ENCODE results near the gene SRP68.
A peak's percentile ranks its signal among the peaks of the same experiment; 100 is the strongest.
"Not testable (repeated sequence)": the region's sequence is repeated elsewhere in the genome, so short reads cannot be mapped to it uniquely, and the experiment has no call there.

The SRP68 gene

GRCh38 chr17:76089680-76090516 is 17.6 kb upstream of the SRP68 start:
- DNase-seq (ENCODE audit: low read depth, low spot score), result no peak

- DNase-seq (ENCODE audit: low read depth, low spot score), result no peak
Measured at GRCh38 chr17:76088868-76089576, 16.7 kb upstream of the SRP68 start.

DNA sequence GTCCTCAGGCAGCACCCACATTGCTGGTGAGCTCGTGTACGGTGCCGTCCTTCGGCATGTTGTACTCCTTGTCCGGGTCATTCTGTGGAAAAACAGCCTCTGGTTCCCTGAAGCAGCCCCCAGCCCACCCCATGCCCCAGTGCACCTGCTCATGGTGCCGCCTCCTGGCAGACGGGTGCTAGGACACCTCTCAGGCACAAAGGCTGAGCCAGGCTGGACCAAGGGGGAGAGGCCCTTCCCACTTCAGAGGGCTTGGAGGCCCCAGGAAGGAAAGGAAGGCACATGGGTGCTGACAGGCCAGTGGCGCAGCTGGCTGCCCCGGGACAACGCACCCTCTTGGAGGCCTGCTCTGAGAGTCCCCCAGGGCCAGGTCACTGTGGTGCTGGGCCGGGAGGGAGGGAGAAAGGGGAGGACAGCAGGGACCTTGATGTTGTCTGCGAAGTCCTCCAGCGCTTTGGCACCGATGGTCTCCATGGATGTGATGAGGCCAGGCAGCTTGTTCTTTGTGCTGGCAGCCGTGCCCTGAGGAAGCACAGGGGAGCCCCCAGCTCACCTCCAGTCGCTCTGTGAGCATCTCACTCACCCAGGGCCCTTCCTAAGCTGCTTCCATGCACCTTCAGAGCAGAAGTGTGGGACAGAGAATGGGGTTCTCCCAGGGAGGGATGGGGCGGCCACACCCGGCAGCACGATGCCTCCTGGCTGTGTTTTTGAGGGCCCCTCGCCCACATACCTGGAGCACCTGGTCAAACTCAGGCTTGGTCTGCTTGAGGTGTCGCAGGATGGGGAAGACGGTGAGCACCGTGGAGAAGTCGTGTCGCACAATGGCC is 15.9 kb upstream of the SRP68 start:
- DNase-seq (ENCODE audit: low read depth, low spot score), result no peak

- no peak for DNase-seq (ENCODE audit: low read depth, low spot score)
Measured at GRCh38 chr17:76087531-76087930, 15.2 kb upstream of the SRP68 start.

DNA sequence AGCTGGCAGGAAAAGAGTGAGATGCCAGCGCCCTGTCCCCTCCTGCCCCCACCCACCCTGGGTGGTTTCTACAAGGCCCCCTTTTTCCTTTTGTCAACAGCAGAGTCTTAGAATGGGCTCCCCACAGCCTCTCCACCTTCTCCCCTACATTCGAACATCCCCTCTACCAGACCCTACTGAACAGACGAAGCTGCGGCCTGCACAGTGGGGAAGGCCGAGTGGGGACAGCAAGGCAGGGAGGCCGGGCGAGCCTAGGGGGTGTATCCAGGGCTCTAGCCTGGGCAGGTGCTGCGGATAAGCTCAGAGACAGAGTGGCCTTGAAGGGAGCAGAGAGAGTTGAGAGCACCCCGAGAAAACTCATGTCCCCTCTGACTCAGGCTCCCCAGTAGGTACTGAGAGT is 14.1 kb upstream of the SRP68 start:
- no peak for DNase-seq (ENCODE audit: low read depth, low spot score)

DNA sequence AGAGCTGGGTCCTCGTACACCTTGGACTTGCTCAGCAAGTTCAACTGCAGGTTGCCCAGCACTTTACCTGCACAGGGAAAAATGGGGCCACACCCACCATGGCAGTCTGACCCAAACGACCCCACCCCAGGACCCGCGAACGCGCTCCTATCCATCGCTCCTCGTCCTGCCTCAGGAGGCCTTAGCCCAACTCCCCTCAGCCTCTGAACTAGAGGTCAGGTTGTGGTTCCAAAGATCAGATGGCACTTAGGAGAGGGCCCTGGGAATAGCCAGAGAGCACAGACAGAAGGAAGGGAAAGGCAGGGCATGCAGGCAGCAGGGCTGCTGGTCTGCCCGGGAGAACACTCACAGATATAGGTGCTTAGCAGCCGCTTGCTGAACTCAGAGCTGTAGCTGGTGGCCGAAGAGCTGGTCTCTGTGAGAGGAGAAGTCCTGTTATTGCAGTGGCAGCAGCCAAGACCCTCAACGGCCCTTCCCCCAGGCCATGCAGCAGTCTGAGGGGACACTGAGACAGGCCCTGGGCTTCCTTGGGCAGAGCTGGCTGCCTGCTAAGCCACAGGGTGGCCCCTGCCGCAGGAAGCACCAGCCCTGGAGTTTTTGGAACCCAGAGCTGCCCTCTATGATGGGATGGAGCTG is 13.5 kb upstream of the SRP68 start:
- DNase-seq (ENCODE audit: low read depth, low spot score), result no peak

DNA sequence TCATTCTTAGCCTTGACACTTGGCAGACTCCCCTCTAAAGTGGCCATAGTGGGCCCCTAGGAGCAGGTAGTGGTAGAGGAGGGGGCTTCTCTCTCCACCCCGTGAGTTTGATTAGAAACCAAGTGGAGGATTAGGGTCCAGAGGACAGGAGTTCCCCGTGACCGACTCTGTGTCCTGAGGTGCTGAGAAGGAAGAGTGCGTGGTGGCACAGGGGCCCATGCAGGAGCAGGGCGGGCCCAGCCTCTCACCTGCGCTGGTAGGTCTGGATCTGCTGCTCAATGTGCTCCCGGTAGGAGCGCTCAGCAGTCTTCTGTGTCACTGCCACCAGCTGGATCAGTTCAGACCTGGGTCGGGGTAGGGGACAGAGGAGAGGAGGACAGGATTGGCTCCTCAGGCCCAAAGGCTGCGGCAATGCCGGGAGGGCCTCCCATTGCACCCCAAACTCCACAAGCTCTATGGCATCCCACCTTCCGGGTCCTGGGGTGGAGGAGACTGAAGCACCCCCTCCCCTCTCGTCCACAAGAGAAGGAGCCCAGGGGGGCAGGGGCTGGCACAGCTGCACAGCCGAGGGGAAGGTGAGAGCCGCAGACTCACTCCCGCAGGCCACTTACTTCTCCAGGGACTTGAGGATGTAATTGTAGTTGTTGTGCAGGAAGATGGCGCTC is 12.9 kb upstream of the SRP68 start:
- no peak for DNase-seq (ENCODE audit: low read depth, low spot score)

- no peak for DNase-seq (ENCODE audit: low read depth, low spot score)
Measured at GRCh38 chr17:76083536-76084182, 11.3 kb upstream of the SRP68 start.

- peak; percentile 47 for DNase-seq (ENCODE audit: low read depth, low spot score)
Measured at GRCh38 chr17:76082326-76083251, 10.3 kb upstream of the SRP68 start.

DNA sequence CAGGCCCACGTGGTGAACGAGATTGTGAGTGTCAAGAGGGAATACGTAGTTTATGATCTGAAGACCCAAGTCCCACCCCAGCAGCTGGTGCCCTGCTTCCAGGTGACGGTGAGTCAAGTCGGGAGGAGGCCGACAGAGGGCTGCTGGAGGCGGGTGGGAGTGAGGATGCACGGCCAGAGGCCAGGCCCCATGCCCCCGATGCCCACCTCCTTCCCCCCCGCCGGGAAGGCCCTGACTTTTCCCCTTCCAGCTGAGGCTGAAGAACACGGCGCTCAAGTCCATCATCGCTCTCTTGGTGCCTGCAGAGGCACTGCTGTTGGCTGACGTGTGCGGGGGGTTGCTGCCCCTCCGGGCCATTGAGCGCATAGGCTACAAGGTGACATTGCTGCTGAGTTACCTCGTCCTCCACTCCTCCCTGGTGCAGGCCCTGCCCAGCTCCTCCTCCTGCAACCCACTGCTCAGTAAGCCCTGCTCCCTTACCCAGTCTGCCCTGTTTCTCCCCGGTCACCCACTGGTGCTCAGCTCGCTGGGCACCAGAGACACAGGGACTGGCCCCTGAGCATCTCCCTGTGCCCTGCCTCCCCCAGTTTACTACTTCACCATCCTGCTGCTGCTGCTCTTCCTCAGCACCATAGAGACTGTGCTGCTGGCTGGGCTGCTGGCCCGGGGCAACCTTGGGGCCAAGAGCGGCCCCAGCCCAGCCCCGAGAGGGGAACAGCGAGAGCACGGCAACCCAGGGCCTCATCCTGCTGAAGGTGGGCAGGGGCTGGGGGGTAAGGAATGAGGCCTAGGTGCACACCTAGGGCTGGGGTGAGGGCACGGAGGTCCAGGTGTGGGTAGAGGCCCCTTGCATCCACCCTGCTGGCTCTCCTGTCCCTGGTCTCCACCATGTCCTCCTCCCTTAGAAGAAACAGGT is 9.2 kb upstream of the SRP68 start:
- DNase-seq (ENCODE audit: low read depth, low spot score), result no peak

DNA sequence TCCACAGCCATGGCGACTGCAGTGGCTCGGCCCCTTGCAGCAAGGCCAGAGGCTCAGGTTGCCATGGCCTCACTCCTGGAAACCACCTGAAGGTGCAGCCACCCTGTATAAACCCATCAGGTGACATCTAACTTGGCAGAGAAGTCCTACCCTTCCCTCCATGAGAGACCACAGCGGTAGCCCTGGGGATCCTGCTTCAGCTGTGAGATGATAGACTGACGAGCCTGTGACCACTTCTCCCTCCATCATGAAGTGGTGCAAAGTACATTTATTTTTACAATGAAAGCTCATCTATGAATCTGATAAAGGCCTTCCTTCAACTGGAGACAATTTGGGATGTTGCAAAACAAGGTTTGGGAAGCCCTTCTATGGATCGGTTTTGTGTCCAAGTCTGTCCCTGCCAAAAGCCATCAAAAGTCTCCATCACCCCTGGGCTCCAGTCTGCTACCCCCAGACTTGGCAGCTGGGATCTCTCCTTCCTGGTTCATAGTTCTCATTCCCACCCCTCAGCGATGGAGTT is 8.5 kb upstream of the SRP68 start:
- no peak for DNase-seq (ENCODE audit: low read depth, low spot score)

DNA sequence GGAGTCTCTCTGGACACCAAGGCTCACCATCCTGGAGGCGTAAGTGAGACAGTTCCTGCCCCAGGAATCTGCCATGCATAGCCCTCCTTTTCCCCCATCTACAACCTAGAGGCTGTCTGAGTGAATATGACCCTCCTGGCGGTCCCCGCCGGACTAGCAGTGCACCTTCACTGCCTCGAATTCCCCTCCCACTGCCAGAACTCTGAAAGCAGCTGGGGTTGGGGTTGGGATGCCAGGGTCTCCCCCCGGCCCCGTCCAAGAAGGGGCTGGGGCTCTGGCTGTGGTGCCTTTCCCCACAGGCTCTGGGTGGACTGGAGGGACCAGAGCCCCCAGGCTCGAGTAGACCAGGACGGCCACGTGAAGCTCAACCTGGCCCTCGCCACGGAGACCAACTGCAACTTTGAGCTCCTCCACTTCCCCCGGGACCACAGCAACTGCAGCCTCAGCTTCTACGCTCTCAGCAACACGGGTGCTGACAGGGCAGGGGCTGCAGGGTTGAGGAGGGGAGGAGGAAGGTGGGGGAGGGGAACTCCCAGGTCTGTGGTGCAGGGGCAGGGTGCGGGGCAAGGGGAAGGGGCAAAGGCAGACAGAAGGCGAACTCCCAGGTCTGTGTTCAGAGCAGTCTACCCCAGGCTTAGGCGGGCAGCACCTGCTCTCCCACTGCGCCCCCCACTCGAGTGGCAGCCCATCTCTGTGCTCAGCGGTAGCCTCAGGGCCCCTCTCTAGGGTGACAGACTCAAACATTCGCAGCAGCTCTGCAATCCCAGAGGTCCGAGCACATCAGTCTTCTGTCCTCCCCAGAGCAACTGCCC is 7.8 kb upstream of the SRP68 start:
- no peak for DNase-seq (ENCODE audit: low read depth, low spot score)

GRCh38 chr17:76079535-76079955 is 7.2 kb upstream of the SRP68 start:
- DNase-seq (ENCODE audit: low read depth, low spot score), result no peak

DNA sequence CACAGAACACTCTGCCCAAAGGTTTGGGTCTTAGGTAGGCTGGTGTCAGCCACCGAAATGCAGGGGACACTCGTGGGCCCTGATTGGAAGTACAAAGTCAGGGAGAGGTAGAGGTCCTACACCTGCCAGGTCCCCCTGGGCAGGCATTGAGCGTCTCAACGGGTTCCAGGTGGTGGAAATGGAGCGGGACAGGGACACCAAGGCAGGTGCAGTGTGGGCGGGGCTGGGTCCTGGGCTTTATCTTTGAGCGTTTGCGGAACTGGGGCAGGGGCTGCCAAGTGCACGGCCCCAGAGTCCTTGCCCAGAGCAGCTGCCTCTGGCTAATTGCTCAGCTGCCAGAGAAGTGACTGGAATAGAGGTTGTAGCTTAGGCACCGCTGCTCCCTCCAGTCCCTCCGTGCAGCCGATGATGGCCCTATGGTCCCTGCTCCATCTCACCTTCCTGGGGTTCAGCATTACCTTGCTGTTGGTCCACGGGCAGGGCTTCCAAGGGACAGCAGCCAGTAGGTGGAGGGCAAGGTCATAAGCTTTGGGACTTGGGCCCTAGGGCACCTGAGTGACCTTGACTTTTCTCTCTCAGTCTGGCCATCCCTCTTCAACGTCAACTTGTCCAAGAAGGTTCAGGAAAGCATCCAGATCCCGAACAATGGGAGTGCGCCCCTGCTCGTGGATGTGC is 6.7 kb upstream of the SRP68 start, which contains the start of gene ZACN:
TSS of gene ZACN (plus strand) at position 323 of the 675 bp plus-strand sequence. CDS start at position 406, 83 bp downstream.
- DNase-seq (ENCODE audit: low read depth, low spot score), result no peak

- DNase-seq (ENCODE audit: low read depth, low spot score), result not testable (repeated sequence)
Measured at GRCh38 chr17:76078370-76078769, 6.1 kb upstream of the SRP68 start.

- no peak for DNase-seq (ENCODE audit: low read depth, low spot score)
Measured at GRCh38 chr17:76077584-76078110, 5.3 kb upstream of the SRP68 start.

Measured in astrocyte of the hippocampus (primary cell).